H1 (cell line): ENCODE data around the gene KRT80. TPM values are rescaled to one million over a fixed set of nuclear protein-coding genes. Genes with fewer than 3 reads are reported as not detected.
A peak's percentile ranks its signal among the peaks of the same experiment; 100 is the strongest.

Experiments used
- CTCF ChIA-PET: fragments of 300-600 bp; sonication (Branson Sonifier 250); formaldehyde crosslinking; loops from one replicate; lab custom pipeline; 2021; ENCODE audit not compliant: partially characterized antibody; lab: Charles Lee
- POLR2A ChIA-PET: fragments of 300-600 bp; sonication (Branson Sonifier 250); formaldehyde crosslinking; loops from one replicate; lab custom pipeline; 2021; ENCODE audit warnings: inconsistent platforms; ENCODE audit not compliant: partially characterized antibody; lab: Charles Lee
- DNase-seq, 2 experiments: peaks; one replicate each; pipeline versions ENCODE4 v3.0.0 to v3.0.0-alpha.2; 2010 to 2022; ENCODE audit warnings: low spot score in 2 of 2, low read depth in 1 of 2, mixed read lengths in 1 of 2
- FAIRE-seq: peaks from 2 replicates; lab custom pipeline; 2011; peaks lifted over from hg19 to GRCh38; lab: Jason Lieb, UNC
- H2AFZ ChIP-seq: 2 replicates; pipeline ENCODE4 v1.8.1; 2012; ENCODE audit warnings: low read length, inconsistent platforms
- H2AK5ac ChIP-seq: 2 replicates; pipeline ENCODE4 v1.6.1; 2013; ENCODE audit warnings: low read depth, low read length
- H2BK120ac ChIP-seq: replicated peaks from 2 replicates; pipeline ENCODE3; 2013; ENCODE audit warnings: low read depth, low read length, inconsistent platforms
- H2BK12ac ChIP-seq: 2 replicates; pipeline ENCODE4 v1.6.1; 2013; ENCODE audit warnings: low read depth, low read length
- H2BK15ac ChIP-seq: 2 replicates; pipeline ENCODE4 v1.6.1; 2013; ENCODE audit warnings: low read length
- H2BK20ac ChIP-seq: 2 replicates; pipeline ENCODE4 v1.6.1; 2013; ENCODE audit warnings: low read length
- H2BK5ac ChIP-seq: 2 replicates; pipeline ENCODE4 v1.6.1; 2013; ENCODE audit warnings: low read depth, low read length
- H3K14ac ChIP-seq: 2 replicates; pipeline ENCODE4 v1.6.1; 2013; ENCODE audit warnings: inconsistent platforms; ENCODE audit not compliant: insufficient read length
- H3K18ac ChIP-seq: 2 replicates; pipeline ENCODE4 v1.6.1; 2013; ENCODE audit warnings: low read length; ENCODE audit errors: extremely low read depth
- H3K23ac ChIP-seq: 2 replicates; pipeline ENCODE4 v1.6.1; 2013; ENCODE audit warnings: inconsistent platforms; ENCODE audit not compliant: insufficient read length
- H3K23me2 ChIP-seq: 2 replicates; pipeline ENCODE4 v1.6.1; 2013; ENCODE audit warnings: low read depth, low read length
- H3K27ac ChIP-seq: 2 replicates; pipeline ENCODE4 v1.6.1; 2011; ENCODE audit warnings: low read depth, low read length, inconsistent platforms
- H3K27me3 ChIP-seq, 4 experiments: replicated peaks in 1 of 4; 1 replicate in 1 of 4; 2 replicates in 3 of 4; pipeline versions ENCODE4 v1.6.1 to v1.8.1; 2011 to 2013; ENCODE audit warnings: low read length in 3 of 4, mild to moderate bottlenecking in 3 of 4, inconsistent platforms in 2 of 4, mixed read lengths in 2 of 4, moderate library complexity in 1 of 4; ENCODE audit not compliant: control insufficient read depth in 3 of 4, insufficient read depth in 3 of 4; ENCODE audit errors: extremely low read depth in 1 of 4
- H3K36me3 ChIP-seq, 4 experiments: 2 replicates each; pipeline versions ENCODE4 v1.6.1 to v1.8.1; 2011 to 2013; ENCODE audit warnings: mild to moderate bottlenecking in 4 of 4, low read length in 3 of 4, moderate library complexity in 2 of 4, control low read depth in 1 of 4, inconsistent platforms in 1 of 4; ENCODE audit not compliant: insufficient read depth in 4 of 4, control insufficient read depth in 2 of 4
- H3K4ac ChIP-seq: replicated peaks from 2 replicates; pipeline ENCODE3; 2013; ENCODE audit warnings: low read length, low read depth, mixed read lengths, inconsistent platforms; ENCODE audit not compliant: insufficient read length
- H3K4me1 ChIP-seq, 4 experiments: replicated peaks in 1 of 4; 1 replicate in 1 of 4; 2 replicates in 3 of 4; pipeline versions ENCODE4 v1.6.1 to v1.8.1; 2011 to 2013; ENCODE audit warnings: low read length in 3 of 4, inconsistent platforms in 2 of 4, mixed read lengths in 1 of 4; ENCODE audit not compliant: insufficient read depth in 4 of 4, control insufficient read depth in 3 of 4
- H3K4me2 ChIP-seq, 2 experiments: 2 replicates each; pipeline versions ENCODE4 v1.6.1 to v1.8.1; 2011 to 2013; ENCODE audit warnings: low read depth in 2 of 2, low read length in 2 of 2, control low read depth in 1 of 2, inconsistent platforms in 1 of 2, mild to moderate bottlenecking in 1 of 2; ENCODE audit not compliant: insufficient read depth in 1 of 2
- H3K4me3 ChIP-seq, 4 experiments: fragments of 200-600, 300-600 bp in 1 of 4; sonication (generic), shearing (Covaris generic), sonication (Bioruptor Twin) in 1 of 4; 2 replicates each; pipeline versions ENCODE4 v1.5.1 to v1.8.1; 2011 to 2016; ENCODE audit warnings: low read length in 4 of 4, low read depth in 3 of 4, control low read depth in 2 of 4, inconsistent platforms in 2 of 4, mild to moderate bottlenecking in 2 of 4, mixed read lengths in 1 of 4, moderate library complexity in 1 of 4; ENCODE audit not compliant: insufficient read depth in 2 of 4; ENCODE audit errors: extremely low read depth in 1 of 4
- H3K56ac ChIP-seq: replicated peaks from 2 replicates; pipeline ENCODE3; 2013; ENCODE audit warnings: low read depth, mild to moderate bottlenecking, mixed read lengths, low read length, inconsistent platforms; ENCODE audit not compliant: insufficient read length
- H3K79me1 ChIP-seq: 2 replicates; pipeline ENCODE4 v1.6.1; 2013; ENCODE audit warnings: low read depth, low read length, control low read depth
- H3K79me2 ChIP-seq, 2 experiments: 2 replicates each; pipeline versions ENCODE4 v1.6.1 to v1.8.1; 2012 to 2013; ENCODE audit warnings: low read length in 2 of 2, mild to moderate bottlenecking in 2 of 2, inconsistent platforms in 1 of 2; ENCODE audit not compliant: insufficient read depth in 2 of 2, control insufficient read depth in 1 of 2
- H3K9ac ChIP-seq, 4 experiments: replicated peaks in 1 of 4; 1 replicate in 1 of 4; 2 replicates in 3 of 4; pipeline versions ENCODE4 v1.6.1 to v1.8.1; 2011 to 2013; ENCODE audit warnings: low read depth in 3 of 4, low read length in 3 of 4, control low read depth in 2 of 4, mild to moderate bottlenecking in 2 of 4, moderate library complexity in 2 of 4, inconsistent platforms in 1 of 4; ENCODE audit errors: extremely low read depth in 1 of 4
- H3K9me3 ChIP-seq, 2 experiments: 2 replicates each; pipeline versions ENCODE4 v1.6.1 to v1.8.1; 2012 to 2013; ENCODE audit warnings: mild to moderate bottlenecking in 2 of 2, moderate library complexity in 2 of 2, control low read depth in 1 of 2, inconsistent platforms in 1 of 2, low read depth in 1 of 2, low read length in 1 of 2, mixed read lengths in 1 of 2; ENCODE audit not compliant: insufficient read depth in 2 of 2
- H4K20me1 ChIP-seq, 2 experiments: replicated peaks in 1 of 2; 2 replicates each; pipeline versions ENCODE3 to v1.8.1; 2011 to 2013; ENCODE audit warnings: inconsistent platforms in 2 of 2, low read length in 2 of 2, mild to moderate bottlenecking in 1 of 2; ENCODE audit not compliant: insufficient read depth in 2 of 2, control insufficient read depth in 1 of 2
- H4K5ac ChIP-seq: 2 replicates; pipeline ENCODE4 v1.6.1; 2013; ENCODE audit warnings: low read length, low read depth, mixed read lengths, inconsistent platforms; ENCODE audit not compliant: insufficient read length
- H4K8ac ChIP-seq: 2 replicates; pipeline ENCODE4 v1.8.0; 2013; ENCODE audit warnings: mild to moderate bottlenecking, moderate library complexity, low read length, inconsistent platforms; ENCODE audit not compliant: insufficient read depth; ENCODE audit errors: extremely low read depth
- H4K91ac ChIP-seq: replicated peaks from 2 replicates; pipeline ENCODE3; 2013; ENCODE audit warnings: low read length, mixed read lengths, inconsistent platforms; ENCODE audit not compliant: insufficient read length
- RNF2 ChIP-seq: fragments of 200-900, 300-1000 bp; sonication (generic); IDR thresholded peaks from 2 replicates; pipeline ENCODE4 v1.7.1; 2016; ENCODE audit warnings: borderline replicate concordance, low read depth, mild to moderate bottlenecking, antibody characterized with exemption, low read length; ENCODE audit not compliant: poor library complexity, severe bottlenecking; ENCODE audit errors: missing control alignments
- WGBS, 2 experiments: shearing (Covaris generic) in 1 of 2; methylation state at CpG; one replicate each; pipeline versions ENCODE4 v1.1.6 to v1.1.7; 2013 to 2015; ENCODE audit warnings: low lambda C conversion rate in 2 of 2, mixed read lengths in 2 of 2, inconsistent platforms in 1 of 2, low coverage in 1 of 2, missing lambda C conversion rate in 1 of 2; ENCODE audit not compliant: insufficient replicate concordance in 2 of 2, insufficient coverage in 1 of 2, insufficient read length in 1 of 2; ENCODE audit errors: extremely low coverage in 1 of 2, missing lambda C conversion rate in 1 of 2; 5-methylcytosine and 5-hydroxymethylcytosine counted together
- polyA plus RNA-seq, 7 experiments: library from polyadenylated mRNA; depleted of rRNA in 3 of 7; stranded (reverse) in 5 of 7; unstranded in 2 of 7; fragments of >200 nt in 5 of 7; fragments of 200-250 nt in 2 of 7; gene quantifications; 1 replicate in 5 of 7; 2 replicates in 1 of 7; 4 replicates in 1 of 7; pipeline versions ENCODE4 v1.2.1 to v1.2.3, GENCODE V29; 2011 to 2013; ENCODE audit warnings: missing spikeins in 2 of 7, mixed read lengths in 2 of 7
- total RNA-seq: library from RNA; stranded (reverse); fragmentation: NEBNext Ultra II Directional; extraction: Animal tissue kit (Norgen Biotek cat#: 25700); gene quantifications from 2 replicates; pipeline ENCODE4 v1.2.1, GENCODE V29; 2021

Gene KRT80
- total and polyA plus RNA-seq, 2 of the 8 experiments (the other 6 are each of a cell fraction or from before 2014, with no cell fraction given) = 0.05 TPM; not detected in 1

DNA sequence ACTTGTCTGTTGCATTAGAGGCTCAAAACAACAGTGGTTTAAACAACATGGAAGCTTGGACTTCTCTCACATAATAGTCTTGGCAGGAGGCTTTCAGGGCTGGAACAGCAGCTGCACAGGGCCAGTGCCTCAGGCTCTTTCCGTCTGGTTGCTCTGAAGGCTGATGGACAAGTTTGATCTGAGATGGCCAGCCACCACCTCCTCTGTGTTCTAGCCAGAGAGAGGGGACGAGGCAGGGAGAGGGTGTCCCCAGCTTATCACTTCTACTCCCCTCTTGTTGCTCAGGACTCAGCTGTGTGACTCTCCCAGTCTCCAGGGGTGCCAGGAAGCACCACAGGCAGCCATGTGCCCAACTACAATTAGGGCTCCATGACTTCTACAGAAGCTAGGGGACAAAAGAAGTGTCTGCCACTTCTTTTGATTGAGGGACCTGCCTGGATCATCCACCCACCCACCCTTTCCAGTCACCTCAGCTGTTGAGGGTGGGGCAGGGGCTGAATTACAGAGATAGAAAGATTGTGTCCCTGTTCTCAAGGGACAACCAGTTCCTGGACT, 65.7 kb downstream of the KRT80 start:
- H3K4ac ChIP-seq = peak overlapping the region; percentile 40
- no peaks in the 10 kb centered on the region for H4K20me1 ChIP-seq
- H3K4me2 ChIP-seq = peak overlapping the region; percentile 49 to 60
- H2BK120ac ChIP-seq = peak overlapping the region; percentile 60
- no peaks in the 10 kb centered on the region for H3K27me3 ChIP-seq
- ChIA-PET POLR2A (interaction anchor here (1.0 to 3.0 kb wide), 13 partner anchors 9 to 116 kb away, joined by 3 to 10 read pairs (median 4); partner anchors contain the start of genes ATG101, NR4A1 and SMIM41), CTCF (interaction anchor here (0.6 to 12.6 kb wide), 17 partner anchors 8 to 754 kb away, joined by 3 to 338 read pairs (median 3); partner anchors contain the start of gene SMIM41)
- H2BK20ac ChIP-seq = peak overlapping the region; percentile 97
- DNase-seq (no peak), FAIRE-seq (no peak)
- peaks cover 23 to 50% (median 34%) of the 10 kb centered on the region in 4 experiments for H3K4me1 ChIP-seq
- no peak overlapping the region for H2AFZ ChIP-seq
- H3K79me1 ChIP-seq = no peaks in the 10 kb centered on the region
- H3K27ac ChIP-seq = peak overlapping the region; percentile 71
- no peak overlapping the region; a peak in 2 of 7 replicates for H3K9ac ChIP-seq
- peak overlapping the region; percentile 60 for H3K56ac ChIP-seq
- H4K5ac ChIP-seq = peak overlapping the region; percentile 85
- H3K23me2 ChIP-seq = 0 out of 2 replicates have a peak, but pooled peaks cover 2% of the 10 kb centered on the region
- H3K79me2 ChIP-seq = no peaks in the 10 kb centered on the region
- H2AK5ac ChIP-seq = peak overlapping the region; percentile 86
- H4K91ac ChIP-seq = peak overlapping the region; percentile 99
- H3K9me3 ChIP-seq = no peaks in the 10 kb centered on the region
- peak overlapping the region; percentile 96 for H2BK15ac ChIP-seq
- H3K18ac ChIP-seq = peak overlapping the region; percentile 95
- no peaks in the 10 kb centered on the region for H3K36me3 ChIP-seq
- WGBS, 2 experiments = 73% methylated on average over 2 of the region's 2 CpGs; no CpG with 5 or more reads in 1 of the 2 experiments
- H2BK12ac ChIP-seq = peak overlapping the region; percentile 94
- H4K8ac ChIP-seq = no peak overlapping the region
- peak overlapping the region in 1 of 4 experiments; percentile 17; a peak in 1 of 8 replicates for H3K4me3 ChIP-seq
- peak overlapping the region; percentile 89 for H2BK5ac ChIP-seq
- peak overlapping the region; percentile 33 for H3K14ac ChIP-seq
- H3K23ac ChIP-seq = no peak overlapping the region
- TF ChIP-seq RNF2 = no peak
